CD4-positive, alpha-beta T cell treated with Interleukin-4 for 1 hour (primary cell): ENCODE results near the gene FLNB.

Experiments
- DNase-seq, 2 donors: peaks; one replicate each; pipeline ENCODE4 v3.0.0-alpha.2; 2020 to 2022

Gene FLNB

DNA sequence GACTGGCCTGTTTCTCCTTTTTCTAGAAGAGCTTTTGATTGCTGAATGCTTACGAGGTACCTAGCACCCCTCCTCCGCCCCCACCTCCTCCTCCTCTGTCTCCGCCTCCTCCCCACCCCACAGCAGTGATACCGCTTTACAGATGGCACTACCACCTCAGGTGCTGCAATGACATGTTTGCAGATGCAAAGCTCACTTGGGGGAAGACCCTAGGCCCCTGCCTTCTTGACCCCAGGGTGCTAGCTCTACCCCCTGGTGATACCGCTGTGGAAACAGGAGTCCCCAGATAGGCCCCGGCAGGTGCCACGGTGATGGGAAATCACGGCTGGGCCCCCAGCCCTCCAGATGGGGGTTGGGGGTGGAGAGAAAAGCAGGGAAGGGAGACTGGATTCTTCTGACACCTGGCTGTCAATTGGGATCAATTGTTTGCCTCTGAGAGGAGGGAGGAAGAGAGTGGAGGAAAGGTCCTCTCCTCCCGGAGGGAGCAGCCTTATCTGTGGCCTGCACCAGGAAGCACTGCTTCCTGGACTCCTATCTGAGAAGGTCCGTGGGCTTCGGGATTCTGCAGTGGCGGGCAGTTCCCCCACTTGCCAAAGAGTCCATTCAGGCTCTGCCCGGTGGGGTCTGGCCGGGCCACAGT is 164.9 kb downstream of the FLNB start:
- no peak for DNase-seq

DNA sequence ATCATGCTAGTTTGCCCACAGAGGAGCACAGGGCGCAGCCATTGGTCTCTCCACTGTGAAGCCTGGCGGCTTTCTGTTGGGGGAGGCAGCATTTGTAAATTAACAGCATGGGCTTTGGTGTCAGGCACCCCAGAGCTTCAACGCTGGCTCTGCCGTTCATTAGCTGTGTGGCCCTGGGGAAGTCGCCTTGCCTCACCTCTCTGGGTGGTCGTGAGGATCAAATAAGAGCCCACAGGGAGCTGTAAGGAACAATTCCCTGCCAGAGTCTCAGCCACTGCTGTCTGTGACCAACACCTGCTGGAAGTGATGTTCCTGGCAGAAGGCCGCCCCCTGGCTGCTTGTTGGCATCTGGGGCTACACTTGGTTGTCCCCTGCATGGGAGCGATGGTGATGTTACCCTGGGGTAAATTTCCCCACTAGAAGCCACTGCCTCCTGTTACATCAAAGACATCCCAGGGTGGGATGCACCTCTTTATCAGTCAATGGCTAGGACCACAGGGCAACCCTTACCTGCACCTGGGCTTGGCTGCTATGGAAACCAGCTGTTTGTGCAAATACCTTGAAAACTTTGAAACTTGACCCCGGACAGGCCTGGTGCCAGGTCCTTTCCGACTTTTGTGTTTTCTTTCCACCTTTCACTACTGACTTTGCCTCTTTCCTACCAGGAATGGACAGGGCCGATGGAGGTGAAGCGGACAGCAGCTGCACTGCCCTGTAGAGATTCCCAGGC is 165.6 kb downstream of the FLNB start:
- peak; percentile 35 to 44 for DNase-seq

DNA sequence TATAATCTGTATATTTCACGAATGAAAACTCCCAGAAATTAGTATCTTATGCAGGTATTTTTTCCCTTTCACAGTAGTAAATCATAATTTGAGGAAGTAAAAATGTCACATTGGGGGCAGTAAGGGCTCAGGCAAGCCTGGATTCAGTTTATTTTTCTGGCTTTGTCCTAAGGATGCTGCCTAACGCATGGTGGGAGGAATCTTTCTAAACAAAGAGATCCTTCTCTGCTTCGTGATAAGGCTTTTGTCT is 166.9 kb downstream of the FLNB start:
- no peak for DNase-seq

DNA sequence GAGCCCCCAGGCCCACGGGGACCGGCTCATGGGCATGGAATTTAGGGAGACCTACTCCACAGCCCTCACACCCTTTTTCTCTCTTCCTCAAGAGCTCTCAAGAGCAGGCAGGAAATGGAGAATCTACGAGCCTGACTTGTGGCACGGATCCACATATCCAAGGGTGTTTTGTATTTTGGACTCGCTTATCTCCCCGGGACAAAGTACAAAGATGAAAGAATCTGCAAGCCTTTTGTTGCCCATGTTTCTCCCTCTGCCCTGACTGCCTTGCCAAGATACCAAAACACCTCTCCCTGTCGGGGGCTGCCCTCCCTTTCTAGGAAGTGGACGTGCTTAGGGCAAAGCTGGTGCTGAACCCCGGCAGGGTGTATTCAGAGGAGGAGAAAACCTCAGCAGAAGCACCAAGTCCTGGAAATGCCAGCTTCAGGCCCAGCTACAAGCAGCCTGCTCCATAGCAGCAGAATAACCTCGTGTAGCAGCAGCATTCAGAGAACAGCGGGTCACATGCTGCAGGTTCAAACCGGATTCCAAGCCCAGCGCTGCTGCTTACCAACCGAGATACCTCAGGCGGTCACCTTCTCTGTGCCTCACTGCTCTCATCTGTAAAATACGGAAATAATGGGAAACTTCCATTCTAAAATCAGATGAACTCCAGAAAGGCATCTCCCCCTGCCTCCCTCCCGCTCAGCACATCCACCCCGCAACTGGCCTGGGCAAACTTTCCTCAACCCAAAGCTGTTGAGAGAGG is 167.4 kb downstream of the FLNB start:
- no peak for DNase-seq

DNA sequence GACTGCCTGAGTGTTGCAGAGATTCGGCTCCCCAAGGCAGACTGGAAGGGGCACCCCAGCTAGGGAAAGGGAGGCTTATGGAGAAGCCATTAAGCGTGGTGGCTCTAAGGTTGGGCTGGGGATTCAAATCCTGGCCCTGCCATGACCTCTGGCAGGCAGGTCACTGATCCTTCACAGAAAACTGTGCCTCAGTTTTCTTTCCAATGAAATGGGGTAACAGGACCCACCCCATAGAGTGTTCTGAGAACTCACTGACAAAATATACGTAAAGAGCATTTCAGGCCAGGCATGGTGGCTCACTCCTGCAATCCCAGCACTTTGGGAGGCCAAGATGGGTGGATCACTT is 167.9 kb downstream of the FLNB start:
- no peak for DNase-seq

DNA sequence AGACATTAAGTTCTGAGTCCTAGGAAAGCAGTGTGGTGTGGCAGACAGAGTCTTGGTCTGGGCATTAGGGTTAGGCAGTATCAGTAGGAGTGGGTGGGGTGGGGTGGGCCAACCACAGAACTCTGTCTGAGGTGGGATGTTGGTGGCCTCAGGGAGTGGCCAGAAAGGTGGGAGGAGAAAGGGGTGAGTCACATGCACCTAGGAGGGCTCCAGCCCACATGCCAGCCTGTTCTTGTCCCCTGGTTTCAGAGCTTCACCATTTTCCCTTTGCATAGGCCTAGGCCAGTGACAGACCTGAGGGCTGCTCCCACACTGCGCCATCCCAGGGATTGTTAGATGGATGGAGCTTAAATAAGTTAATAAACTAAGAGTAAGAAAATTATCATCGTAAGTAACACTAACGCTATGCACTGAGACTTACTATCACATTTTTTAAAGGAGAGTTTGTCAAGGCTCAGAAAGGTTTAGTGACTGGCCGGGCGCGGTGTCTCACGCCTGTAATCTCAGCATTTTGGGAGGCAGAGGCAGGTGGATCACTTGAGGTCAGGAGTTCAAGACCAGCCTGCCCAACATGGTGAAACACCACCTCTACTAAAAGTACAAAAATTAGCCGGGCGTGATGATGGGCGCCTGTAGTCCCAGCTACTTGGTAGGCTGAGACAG is 168.7 kb downstream of the FLNB start:
- DNase-seq: no peak

DNA sequence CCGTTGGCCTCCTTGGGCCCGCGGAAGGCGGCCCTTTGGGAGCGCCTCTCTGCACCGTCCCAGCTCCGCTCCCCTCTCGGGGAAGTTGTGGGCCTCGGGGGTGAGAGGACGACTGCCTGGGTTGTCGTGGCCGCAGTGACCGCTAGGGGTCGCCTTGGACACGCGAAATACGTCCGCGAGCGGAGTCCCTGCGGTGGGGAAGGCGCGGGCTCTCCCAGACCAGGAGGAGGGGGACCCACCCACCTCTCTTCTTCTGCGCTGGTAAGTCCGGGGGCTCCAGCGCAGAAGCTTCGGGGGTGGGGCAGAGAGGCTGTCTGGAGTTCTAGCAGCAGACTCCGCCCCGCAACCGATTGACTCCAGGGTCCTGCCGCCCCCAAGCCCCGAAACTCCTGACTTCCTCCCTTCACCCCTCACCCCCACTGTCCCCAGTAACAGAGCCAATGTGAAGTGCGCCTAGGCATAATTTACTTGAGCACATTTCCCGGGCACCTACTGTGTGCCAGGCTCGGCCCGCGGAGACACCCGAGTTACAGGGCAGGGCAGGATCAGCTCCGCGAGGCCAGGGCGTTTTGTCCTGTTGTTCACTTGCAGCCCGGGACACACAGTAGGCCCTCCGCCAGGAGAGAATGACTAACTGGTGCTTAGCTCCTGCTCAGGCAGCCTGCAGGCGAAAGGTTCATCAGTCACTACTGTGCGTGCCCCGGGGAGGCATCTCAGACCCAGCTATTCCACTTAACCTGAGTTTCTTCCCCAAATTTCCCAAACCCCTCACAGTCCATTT is 169.7 kb downstream of the FLNB start:
- DNase-seq: peak; percentile 86 to 87

DNA sequence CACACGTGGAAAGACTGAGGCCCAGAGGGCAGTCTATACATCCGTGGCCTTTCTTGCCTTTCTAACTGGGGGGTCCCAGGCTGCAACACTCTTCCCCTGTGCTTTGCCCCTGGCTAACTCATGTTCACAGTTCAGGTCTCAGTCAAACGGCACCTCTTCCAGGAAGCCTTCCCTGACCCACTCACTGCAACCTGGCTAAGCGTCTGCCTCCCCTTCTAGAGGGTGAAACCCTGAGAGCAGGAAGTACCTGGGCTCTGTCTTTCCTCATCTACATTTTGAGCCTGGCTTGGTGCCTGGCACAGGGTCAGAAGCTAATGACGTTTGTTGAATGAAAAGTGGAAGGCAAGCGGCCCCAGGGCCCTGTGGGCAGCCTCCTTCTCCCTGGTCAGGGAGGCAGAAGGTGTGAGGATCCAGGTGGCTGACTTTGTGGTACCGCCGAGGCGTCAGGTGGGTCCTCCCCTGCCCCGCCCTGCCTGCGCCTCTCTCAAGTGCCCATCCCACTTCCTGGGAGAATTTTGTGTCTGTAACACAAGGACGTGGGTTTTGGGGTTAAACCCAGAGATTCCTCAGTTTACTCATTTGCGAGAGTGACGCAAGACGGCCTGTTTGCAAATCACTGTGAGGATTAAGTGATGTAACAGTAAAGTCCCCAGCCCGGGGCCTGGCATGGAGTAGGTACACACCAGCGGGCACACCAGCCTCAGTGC is 170.5 kb downstream of the FLNB start:
- no peak for DNase-seq

DNA sequence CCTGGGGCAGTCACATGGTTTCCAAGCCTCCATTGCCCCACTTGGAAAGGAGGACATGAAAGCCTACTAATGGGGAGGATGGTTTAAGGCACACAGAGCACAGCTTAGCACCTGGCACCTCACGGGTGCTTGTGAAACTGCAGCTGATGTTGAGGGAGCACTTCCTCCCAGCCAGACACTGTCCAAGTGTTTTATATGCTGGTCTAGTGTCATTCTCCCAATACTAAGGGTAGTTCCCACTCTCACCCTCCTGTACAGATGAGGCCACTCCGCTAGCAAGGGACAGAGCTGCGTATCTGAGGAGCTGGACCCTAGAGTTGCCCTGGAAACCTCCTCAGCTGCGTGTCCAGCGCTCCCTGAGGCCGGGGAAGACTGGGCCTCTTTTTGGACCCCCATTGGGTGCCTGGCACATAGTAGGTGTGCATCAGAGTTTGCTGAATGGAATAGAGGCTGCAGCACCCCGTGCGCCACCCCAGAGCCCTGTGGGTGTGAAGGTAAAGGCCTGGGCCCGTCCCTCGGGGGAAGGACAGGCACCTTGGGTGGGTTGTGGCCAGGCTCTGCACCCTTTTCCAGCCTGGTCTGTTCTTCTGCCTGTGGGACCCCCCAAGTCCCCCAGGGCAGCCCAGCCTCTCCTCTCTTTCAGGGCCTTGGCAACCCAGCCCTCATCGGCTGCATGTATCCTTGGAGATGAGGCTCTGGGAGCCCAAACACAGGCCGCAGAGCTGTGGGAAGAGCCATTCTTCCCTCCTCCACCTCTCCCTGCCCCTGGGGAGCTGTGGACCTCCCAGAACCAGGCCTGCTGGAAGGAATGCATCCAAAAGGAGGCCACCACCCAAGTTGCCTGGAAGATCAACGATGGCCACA is 171.2 kb downstream of the FLNB start:
- no peak for DNase-seq

DNA sequence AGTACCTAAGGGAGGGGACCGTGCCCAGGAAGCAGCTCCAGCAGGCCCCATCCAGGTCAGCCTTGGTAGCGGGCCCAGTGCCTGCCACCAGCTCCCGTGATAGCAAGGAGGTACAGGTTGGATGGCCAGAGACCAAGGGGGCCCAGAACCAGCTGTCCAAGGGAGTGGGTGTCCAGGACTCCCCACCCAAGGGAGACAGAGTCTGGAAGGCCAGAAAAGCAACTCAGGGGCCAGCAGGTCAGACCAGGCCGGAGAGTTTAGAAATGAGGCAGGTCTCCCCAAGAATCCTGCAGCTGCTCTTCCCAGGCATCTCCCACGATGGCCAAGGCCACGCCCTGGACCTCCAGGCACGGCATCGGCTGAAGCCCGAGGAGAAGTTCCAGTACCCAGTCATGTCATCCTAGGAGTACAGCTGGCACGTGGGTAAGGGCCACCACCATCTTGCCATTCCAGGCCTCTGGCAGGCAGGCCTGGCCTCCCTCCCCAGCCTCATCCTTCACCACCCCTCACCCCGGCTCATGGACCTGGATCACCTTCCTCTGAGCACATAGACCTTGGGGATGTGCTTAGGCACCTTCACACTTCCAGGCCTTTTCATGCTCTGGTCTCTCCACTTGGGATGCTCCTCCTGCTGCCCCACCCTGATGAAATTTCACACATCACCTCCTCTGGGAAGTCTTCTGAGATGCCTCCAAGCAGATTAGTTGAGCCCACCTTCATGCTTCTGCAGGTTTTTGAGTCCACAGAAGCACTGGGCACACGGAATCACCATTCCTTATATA is 172.1 kb downstream of the FLNB start:
- no peak for DNase-seq

DNA sequence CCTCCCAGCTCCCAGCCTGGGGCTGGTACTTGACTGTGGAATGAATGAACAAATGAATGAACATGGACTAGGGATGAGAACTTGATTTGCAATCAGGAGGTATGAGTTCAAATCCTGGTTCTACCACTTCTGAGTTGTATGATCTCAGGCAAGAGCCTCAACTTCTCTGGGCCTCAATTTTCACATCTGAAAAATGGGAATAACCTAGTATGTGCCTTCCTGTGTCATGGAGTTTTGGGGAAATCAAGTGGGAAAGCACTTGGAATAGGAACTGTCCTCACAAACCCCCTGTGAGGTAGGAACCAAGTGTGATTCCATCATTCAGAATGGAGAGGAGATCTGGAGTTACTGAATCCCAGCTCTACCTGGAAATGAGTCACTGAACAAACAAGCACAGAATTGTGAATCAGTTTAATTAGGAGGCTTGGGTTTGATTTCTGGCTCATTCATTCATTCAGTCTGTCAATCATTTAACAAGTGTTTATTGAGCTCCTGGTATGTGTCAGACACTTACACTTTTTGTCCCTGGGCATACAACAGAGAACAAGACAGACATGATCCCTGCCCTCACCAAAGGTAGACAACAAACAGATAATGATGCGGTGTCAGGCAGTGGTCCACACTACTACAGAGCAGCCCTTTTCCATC is 172.8 kb downstream of the FLNB start:
- DNase-seq: no peak

DNA sequence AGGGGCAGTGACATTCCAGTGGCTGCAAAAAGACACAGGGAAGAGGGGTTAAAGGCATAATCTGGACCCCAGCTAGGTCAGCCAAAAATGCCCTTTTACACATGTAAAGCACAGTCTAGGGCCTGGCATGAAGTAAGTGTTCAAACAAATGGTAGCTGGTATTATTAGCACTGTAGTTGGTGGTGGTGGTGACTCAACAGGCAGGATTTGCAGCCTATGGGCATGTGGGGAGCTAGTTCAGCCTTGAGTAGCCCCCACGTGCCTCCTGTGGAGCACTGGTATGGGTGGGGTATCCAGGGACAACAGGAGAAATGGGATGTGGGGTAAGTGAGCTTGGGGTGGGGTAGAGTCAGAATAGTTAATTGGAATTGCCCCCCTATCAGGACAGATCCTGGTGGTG is 175.0 kb downstream of the FLNB start:
- no peak for DNase-seq

DNA sequence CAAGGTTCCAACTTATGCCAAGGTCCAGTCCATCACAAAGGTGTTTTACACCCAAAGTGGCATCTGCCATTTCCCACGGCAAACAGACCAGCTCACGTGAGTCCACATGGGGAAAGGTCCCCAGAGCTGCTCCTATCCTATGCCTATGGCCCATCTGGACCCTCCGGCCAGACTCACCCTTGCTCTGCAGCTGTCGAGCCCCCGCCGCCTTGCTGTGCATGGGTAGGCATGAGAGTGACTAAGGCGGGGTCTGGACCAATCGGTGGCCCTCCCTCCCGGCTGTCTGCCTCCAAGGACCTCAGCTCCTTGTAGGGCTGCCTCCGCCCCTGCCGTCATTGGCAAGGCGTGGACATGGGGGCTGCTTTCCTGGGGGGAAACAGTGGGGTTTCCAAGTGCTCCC is 175.7 kb downstream of the FLNB start:
- no peak for DNase-seq

DNA sequence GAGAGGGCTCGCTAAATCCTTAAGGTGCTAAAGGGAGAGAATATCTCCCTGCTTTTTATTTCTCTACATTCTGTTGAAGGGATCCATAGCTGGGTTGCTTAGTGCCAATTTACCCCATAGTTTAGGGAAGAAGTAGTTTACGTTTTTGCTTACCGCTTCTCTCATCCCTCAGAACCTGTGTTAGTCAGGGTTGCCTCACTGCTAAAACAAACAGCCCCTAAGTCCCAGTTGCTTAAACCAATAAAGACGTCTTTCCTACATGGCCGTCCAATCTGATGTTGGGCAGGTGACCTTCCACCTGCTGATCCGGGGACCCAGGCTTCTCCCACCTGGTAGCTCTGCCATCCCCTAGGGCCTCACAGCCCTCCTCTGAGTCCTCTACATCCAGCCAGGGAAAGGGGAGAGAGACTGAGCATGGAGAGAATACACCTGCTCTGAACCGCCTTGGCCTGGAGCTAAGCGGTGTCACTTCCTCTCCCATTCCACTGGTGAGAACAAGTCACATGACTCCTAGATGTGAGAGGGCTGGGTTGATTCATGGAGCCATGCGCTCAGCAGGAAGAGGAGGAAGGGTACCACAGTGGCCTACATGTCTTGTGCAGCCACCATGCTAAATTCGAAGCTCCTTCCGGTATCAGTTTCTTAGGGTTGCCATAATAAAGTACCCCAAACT is 176.2 kb downstream of the FLNB start:
- no peak for DNase-seq

DNA sequence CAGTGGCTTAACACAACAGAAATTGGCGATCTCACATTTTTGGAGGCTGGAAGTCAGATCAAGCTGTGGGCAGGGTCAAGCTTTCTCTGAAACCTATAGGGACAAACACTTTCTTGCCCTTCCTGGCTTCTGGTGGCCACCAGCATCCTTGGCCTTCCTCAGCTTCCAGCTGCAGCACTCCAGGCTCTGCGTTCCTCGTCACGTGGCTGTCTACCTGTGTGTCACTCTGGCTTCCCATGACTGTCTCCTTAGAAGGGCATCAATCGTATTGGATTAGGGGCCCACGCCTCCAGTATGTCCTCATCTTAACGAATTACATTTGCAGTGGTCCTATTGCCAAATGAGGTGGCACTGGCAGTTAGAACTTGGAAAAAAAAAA is 176.7 kb downstream of the FLNB start:
- DNase-seq: no peak

DNA sequence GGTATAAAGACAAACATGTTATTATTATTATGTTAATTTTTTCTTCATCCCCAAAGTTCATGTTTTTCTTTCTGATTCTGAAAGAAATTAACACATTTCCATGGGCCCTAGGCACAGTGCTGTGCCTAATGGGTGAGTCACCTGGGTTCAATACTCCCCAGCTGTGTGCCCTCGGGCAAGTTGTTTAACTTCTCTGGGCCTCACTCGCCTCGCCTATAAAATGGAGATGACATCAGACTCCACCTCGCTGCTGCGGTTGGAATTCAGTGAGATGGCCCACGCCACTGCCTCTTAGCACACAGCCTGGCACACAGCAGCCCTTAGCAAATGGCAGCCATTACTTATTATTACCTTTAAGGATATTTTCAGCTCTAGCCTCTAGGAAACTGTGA is 179.9 kb downstream of the FLNB start:
- no peak for DNase-seq

DNA sequence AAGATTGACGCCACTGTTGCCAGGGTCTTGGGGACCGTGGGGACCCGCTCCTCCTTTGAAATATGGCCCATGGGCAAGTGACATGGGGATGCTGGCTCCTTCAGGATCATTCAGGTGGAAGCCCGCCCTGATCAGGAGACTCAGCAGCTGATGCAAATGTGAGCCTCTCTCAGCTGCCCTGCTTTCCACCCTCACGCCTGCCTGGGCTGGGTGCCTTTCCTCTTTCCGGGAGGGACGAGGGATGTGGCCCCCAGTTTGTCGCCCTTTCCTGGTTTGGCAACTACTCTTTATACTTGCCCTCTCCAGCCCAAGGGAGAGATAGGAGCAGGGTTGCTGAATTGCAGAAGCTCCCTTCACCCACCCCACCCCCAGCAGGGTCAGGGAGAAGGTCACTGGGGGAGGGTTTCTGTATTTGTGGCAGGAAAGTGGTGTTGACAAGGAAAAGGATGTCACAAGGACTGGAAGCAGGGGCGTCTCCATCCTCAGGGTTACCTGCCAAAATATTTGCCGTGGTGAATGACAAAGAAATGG is 180.8 kb downstream of the FLNB start:
- no peak for DNase-seq

DNA sequence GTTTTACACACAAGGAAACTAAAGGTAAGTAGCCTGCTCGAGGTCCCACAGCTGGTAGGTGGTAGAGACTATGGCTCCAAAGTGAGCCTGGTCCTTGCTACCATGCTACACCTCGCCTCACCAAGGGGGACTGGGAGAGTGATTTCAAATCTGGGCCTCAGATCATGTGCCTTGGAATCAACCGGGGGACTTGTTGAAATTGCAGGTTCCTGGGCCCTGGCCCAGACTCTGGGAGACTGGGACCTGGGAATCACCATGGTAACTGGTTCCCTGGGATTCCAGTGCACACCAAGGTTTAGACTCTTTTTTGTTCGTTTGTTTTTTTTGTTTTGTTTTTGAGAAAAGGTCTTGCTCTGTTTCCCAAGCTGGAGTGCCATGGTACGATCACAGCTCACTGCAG is 181.5 kb downstream of the FLNB start:
- DNase-seq: no peak

DNA sequence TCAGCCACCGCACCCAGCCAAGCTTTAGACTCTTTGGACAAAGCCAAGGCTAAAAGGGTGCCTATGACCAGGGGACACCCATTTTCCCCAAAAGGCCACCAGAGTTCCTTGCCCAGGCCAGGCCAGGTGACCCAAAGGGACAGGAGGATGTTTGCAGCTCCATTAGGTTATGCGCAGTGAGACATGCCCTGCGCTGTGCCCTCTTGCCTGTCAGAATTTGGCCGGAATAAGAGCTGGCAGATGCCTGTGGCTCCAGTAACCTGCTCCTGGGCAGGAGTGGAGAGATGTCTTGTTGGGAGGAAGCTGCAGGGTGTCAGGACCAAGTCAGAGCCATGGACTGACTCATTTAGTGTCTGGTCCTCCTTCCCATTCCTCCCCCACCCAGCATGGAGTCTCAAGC is 182.1 kb downstream of the FLNB start:
- DNase-seq: no peak
